ENCODE data around the gene SELENOM. TPM values are rescaled to one million over a fixed set of nuclear protein-coding genes. Genes with fewer than 3 reads are reported as not detected.

SELENOM gene
- polyA plus RNA-seq, 1 donor from 2014 or later = 6.6 TPM

DNA sequence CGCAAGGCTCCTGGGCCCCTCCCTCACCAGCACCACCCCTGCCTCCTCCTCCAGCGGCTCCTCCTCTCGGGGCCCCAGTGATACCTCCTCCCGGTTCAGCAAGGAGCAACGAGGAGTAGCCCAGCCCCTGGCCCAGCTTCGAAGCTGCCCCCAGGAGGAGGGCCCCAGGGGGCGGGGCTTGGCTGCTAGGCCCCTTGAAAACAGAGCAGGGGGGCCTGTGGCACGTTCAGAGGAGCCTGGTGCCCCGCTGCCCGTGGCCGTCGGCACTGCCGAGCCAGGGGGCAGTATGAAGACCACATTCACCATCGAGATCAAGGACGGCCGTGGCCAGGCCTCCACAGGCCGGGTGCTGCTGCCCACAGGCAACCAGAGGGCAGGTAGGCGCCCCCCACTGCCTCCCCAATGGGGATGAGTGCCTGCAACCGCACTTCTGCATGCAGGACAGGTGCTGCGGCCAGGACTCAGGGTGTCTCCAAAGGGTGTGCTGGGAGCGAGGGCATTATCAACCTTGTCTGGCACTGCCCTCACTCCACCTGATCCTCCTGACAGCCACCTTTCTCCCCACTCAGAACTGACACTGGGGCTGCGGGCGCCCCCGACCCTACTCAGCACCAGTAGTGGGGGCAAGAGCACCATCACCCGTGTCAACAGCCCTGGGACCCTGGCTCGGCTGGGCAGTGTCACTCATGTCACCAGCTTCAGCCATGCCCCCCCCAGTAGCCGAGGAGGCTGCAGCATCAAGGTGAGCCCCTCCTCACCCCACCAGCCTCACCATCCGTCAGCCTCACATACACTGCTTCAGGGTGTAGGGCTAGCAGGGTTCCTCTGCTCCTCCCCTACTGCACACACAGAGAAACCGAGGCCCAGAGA, 16.0 kb downstream of the SELENOM start:
- TF ChIP-seq POLR2AphosphoS5 (IDR thresholded peaks at IDR 0.05) (no peak), MXI1 (conservative IDR thresholded peaks at IDR 0.05; ENCODE audit: poor library complexity, severe bottlenecking) (no peak), RAD21 (conservative IDR thresholded peaks at IDR 0.05) (no peak), SMC3 (conservative IDR thresholded peaks at IDR 0.05; ENCODE audit: poor library complexity) (no peak), EZH2 (IDR thresholded peaks at IDR 0.05; ENCODE audit: borderline replicate concordance, insufficient read depth, low read length, poor library complexity, severe bottlenecking) (no peak), TAF1 (IDR thresholded peaks at IDR 0.05; ENCODE audit: low read depth) (no peak), EP300 (conservative IDR thresholded peaks at IDR 0.05; ENCODE audit: poor library complexity, severe bottlenecking) (no peak)
- TF ChIP-seq, protein P1, sequence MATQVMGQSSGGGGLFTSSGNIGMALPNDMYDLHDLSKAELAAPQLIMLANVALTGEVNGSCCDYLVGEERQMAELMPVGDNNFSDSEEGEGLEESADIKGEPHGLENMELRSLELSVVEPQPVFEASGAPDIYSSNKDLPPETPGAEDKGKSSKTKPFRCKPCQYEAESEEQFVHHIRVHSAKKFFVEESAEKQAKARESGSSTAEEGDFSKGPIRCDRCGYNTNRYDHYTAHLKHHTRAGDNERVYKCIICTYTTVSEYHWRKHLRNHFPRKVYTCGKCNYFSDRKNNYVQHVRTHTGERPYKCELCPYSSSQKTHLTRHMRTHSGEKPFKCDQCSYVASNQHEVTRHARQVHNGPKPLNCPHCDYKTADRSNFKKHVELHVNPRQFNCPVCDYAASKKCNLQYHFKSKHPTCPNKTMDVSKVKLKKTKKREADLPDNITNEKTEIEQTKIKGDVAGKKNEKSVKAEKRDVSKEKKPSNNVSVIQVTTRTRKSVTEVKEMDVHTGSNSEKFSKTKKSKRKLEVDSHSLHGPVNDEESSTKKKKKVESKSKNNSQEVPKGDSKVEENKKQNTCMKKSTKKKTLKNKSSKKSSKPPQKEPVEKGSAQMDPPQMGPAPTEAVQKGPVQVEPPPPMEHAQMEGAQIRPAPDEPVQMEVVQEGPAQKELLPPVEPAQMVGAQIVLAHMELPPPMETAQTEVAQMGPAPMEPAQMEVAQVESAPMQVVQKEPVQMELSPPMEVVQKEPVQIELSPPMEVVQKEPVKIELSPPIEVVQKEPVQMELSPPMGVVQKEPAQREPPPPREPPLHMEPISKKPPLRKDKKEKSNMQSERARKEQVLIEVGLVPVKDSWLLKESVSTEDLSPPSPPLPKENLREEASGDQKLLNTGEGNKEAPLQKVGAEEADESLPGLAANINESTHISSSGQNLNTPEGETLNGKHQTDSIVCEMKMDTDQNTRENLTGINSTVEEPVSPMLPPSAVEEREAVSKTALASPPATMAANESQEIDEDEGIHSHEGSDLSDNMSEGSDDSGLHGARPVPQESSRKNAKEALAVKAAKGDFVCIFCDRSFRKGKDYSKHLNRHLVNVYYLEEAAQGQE (IDR thresholded peaks at IDR 0.05; ENCODE audit: borderline replicate concordance) = no peak
- TF ChIP-seq, protein P2, sequence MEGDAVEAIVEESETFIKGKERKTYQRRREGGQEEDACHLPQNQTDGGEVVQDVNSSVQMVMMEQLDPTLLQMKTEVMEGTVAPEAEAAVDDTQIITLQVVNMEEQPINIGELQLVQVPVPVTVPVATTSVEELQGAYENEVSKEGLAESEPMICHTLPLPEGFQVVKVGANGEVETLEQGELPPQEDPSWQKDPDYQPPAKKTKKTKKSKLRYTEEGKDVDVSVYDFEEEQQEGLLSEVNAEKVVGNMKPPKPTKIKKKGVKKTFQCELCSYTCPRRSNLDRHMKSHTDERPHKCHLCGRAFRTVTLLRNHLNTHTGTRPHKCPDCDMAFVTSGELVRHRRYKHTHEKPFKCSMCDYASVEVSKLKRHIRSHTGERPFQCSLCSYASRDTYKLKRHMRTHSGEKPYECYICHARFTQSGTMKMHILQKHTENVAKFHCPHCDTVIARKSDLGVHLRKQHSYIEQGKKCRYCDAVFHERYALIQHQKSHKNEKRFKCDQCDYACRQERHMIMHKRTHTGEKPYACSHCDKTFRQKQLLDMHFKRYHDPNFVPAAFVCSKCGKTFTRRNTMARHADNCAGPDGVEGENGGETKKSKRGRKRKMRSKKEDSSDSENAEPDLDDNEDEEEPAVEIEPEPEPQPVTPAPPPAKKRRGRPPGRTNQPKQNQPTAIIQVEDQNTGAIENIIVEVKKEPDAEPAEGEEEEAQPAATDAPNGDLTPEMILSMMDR (IDR thresholded peaks at IDR 0.05; ENCODE audit: poor library complexity, severe bottlenecking) = no peak

DNA sequence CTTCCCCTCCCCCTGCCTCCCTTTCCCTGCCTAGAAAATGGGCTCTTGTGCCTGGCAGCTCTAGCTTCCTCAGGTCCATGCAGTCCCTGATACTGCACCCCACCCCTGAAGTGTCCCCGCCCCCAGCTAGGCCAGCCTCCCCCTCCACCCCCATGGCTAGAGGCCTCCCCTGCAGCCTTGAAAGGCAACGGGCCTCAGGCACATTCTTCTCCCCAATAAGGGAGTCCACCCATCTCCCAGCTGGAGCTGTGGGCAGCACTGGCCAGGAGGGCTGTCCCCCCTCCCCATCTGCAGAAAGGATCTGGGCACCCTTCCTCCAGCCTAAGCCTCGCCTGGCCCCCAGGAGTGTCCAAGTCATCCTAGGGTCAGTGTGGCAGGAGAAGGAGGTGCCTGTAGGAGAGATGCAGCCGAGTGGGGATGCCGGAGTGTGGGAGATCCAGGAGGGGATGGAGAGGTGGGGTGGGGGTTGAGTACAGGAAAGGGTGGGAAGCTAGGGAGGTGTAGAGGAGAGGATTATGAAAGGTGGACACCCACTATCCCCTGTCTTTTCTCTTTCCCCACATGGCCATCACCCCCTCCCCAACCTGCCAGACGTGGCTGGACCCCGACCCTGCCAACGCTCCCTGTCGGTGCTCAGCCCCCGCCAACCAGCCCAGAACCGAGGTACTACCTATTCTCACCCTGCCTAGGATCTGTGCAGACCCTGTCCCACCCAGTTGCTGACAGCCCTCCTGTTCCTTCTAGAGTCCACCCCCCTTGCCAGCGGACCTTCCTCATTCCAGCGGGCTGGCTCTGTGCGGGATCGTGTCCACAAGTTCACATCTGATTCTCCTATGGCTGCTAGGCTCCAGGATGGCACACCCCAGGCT, 16.9 kb downstream of the SELENOM start:
- no peak overlapping the region for H3K4me2 ChIP-seq (ENCODE audit: low read length)
- H3K9ac ChIP-seq (ENCODE audit: low read length) = no peak overlapping the region
- H3F3A ChIP-seq (ENCODE audit: insufficient read depth, low read length, poor library complexity, severe bottlenecking) = no peaks in the 10 kb centered on the region
- no peaks in the 10 kb centered on the region for H3K79me2 ChIP-seq (replicated peaks; ENCODE audit: insufficient read depth, low read length)
- no peak overlapping the region for H2AFZ ChIP-seq (ENCODE audit: low read depth, low read length)
- H4K20me1 ChIP-seq (ENCODE audit: insufficient read depth) = no peaks in the 10 kb centered on the region
- peaks cover 3% of the 10 kb centered on the region for H3K27me3 ChIP-seq (ENCODE audit: insufficient read depth, low read depth, low read length)
- no peaks in the 10 kb centered on the region for H3K36me3 ChIP-seq (ENCODE audit: insufficient read depth, low read length)
- H3K27ac ChIP-seq (ENCODE audit: low read length) = no peak overlapping the region
- H3K9me3 ChIP-seq (ENCODE audit: low read length) = no peaks in the 10 kb centered on the region
- TF ChIP-seq, protein P1 (IDR thresholded peaks at IDR 0.05; ENCODE audit: borderline replicate concordance) = no peak
- TF ChIP-seq TAF1 (IDR thresholded peaks at IDR 0.05; ENCODE audit: low read depth) (no peak), EP300 (conservative IDR thresholded peaks at IDR 0.05; ENCODE audit: poor library complexity, severe bottlenecking) (no peak), MXI1 (conservative IDR thresholded peaks at IDR 0.05; ENCODE audit: poor library complexity, severe bottlenecking) (no peak), RAD21 (conservative IDR thresholded peaks at IDR 0.05) (no peak), POLR2AphosphoS5 (IDR thresholded peaks at IDR 0.05) (no peak), SMC3 (conservative IDR thresholded peaks at IDR 0.05; ENCODE audit: poor library complexity) (no peak), EZH2 (IDR thresholded peaks at IDR 0.05; ENCODE audit: borderline replicate concordance, insufficient read depth, low read length, poor library complexity, severe bottlenecking) (no peak)
- TF ChIP-seq, protein P2 (IDR thresholded peaks at IDR 0.05; ENCODE audit: poor library complexity, severe bottlenecking) = no peak
- H3K9me2 ChIP-seq (ENCODE audit: insufficient read depth, low read length) = no peaks in the 10 kb centered on the region
- H3K4me3 ChIP-seq (ENCODE audit: low read length) = no peak overlapping the region

More for the DNA sequence above, 16.0 kb downstream of the SELENOM start:
- H3K79me2 ChIP-seq (replicated peaks; ENCODE audit: insufficient read depth, low read length) = no peaks in the 10 kb centered on the region
- H3K9ac ChIP-seq (ENCODE audit: low read length) = no peak overlapping the region
- H4K20me1 ChIP-seq (ENCODE audit: insufficient read depth) = no peaks in the 10 kb centered on the region
- H3K9me3 ChIP-seq (ENCODE audit: low read length) = no peaks in the 10 kb centered on the region
- H3K36me3 ChIP-seq (ENCODE audit: insufficient read depth, low read length) = no peaks in the 10 kb centered on the region
- H3K4me2 ChIP-seq (ENCODE audit: low read length) = no peak overlapping the region
- no peaks in the 10 kb centered on the region for H3K9me2 ChIP-seq (ENCODE audit: insufficient read depth, low read length)
- H3K27me3 ChIP-seq (ENCODE audit: insufficient read depth, low read depth, low read length) = no peaks in the 10 kb centered on the region
- no peaks in the 10 kb centered on the region for H3F3A ChIP-seq (ENCODE audit: insufficient read depth, low read length, poor library complexity, severe bottlenecking)
- H2AFZ ChIP-seq (ENCODE audit: low read depth, low read length) = no peak overlapping the region
- H3K4me3 ChIP-seq (ENCODE audit: low read length) = no peak overlapping the region
- H3K27ac ChIP-seq (ENCODE audit: low read length) = no peak overlapping the region

All from neural cell (in vitro differentiated cells).